Measurements from ENCODE around the gene OPCML.

The OPCML gene

GRCh38 chr11:132447761-132448160 lies 1084.5 kb downstream of the OPCML start:
- Histone ChIP-seq H3K9ac (ENCODE audit: low read depth in 1 of 2, low read length in 2 of 2) (no peak overlapping the region), H3K27ac (ENCODE audit: low read depth, low read length) (no peak overlapping the region), H3K4me3 (ENCODE audit: low read depth in 1 of 2, low read length in 2 of 2) (no peak overlapping the region), H3K9me3 (ENCODE audit: control insufficient read depth in 1 of 2, low read length in 2 of 2) (no peaks in the 10 kb centered on the region), H3K4me1 (ENCODE audit: control insufficient read depth in 1 of 2, insufficient read depth in 2 of 2, low read length in 2 of 2) (no peaks in the 10 kb centered on the region), H3K27me3 (ENCODE audit: control insufficient read depth in 1 of 2, insufficient read depth in 2 of 2, low read length in 2 of 2) (no peaks in the 10 kb centered on the region), H3K36me3 (ENCODE audit: control insufficient read depth in 1 of 2, insufficient read depth in 2 of 2, low read length in 2 of 2) (no peaks in the 10 kb centered on the region)

GRCh38 chr11:132445859-132446291 lies 1086.4 kb downstream of the OPCML start:
- Histone ChIP-seq H3K36me3 (ENCODE audit: control insufficient read depth in 1 of 2, insufficient read depth in 2 of 2, low read length in 2 of 2) (no peaks in the 10 kb centered on the region), H3K27me3 (ENCODE audit: control insufficient read depth in 1 of 2, insufficient read depth in 2 of 2, low read length in 2 of 2) (no peaks in the 10 kb centered on the region), H3K4me1 (ENCODE audit: control insufficient read depth in 1 of 2, insufficient read depth in 2 of 2, low read length in 2 of 2) (no peaks in the 10 kb centered on the region), H3K27ac (ENCODE audit: low read depth, low read length) (no peak overlapping the region), H3K9ac (ENCODE audit: low read depth in 1 of 2, low read length in 2 of 2) (no peak overlapping the region), H3K9me3 (ENCODE audit: control insufficient read depth in 1 of 2, low read length in 2 of 2) (no peaks in the 10 kb centered on the region), H3K4me3 (ENCODE audit: low read depth in 1 of 2, low read length in 2 of 2) (no peak overlapping the region)

- Histone ChIP-seq H3K36me3 (ENCODE audit: control insufficient read depth in 1 of 2, insufficient read depth in 2 of 2, low read length in 2 of 2) (no peaks in the 10 kb centered on the region), H3K27ac (ENCODE audit: low read depth, low read length) (no peak overlapping the region), H3K9ac (ENCODE audit: low read depth in 1 of 2, low read length in 2 of 2) (no peak overlapping the region), H3K27me3 (ENCODE audit: control insufficient read depth in 1 of 2, insufficient read depth in 2 of 2, low read length in 2 of 2) (no peaks in the 10 kb centered on the region), H3K4me1 (ENCODE audit: control insufficient read depth in 1 of 2, insufficient read depth in 2 of 2, low read length in 2 of 2) (no peaks in the 10 kb centered on the region), H3K4me3 (ENCODE audit: low read depth in 1 of 2, low read length in 2 of 2) (no peak overlapping the region), H3K9me3 (ENCODE audit: control insufficient read depth in 1 of 2, low read length in 2 of 2) (no peaks in the 10 kb centered on the region)
Observed at GRCh38 chr11:132444911-132445310, 1087.4 kb downstream of the OPCML start.

GRCh38 chr11:132439711-132440255 lies 1092.5 kb downstream of the OPCML start:
- H3K27ac ChIP-seq (ENCODE audit: low read depth, low read length) = no peak overlapping the region
- no peak overlapping the region for H3K4me3 ChIP-seq (ENCODE audit: low read depth in 1 of 2, low read length in 2 of 2)
- H3K4me1 ChIP-seq (ENCODE audit: control insufficient read depth in 1 of 2, insufficient read depth in 2 of 2, low read length in 2 of 2) = no peaks in the 10 kb centered on the region
- no peaks in the 10 kb centered on the region for H3K27me3 ChIP-seq (ENCODE audit: control insufficient read depth in 1 of 2, insufficient read depth in 2 of 2, low read length in 2 of 2)
- no peak overlapping the region for H3K9ac ChIP-seq (ENCODE audit: low read depth in 1 of 2, low read length in 2 of 2)
- H3K9me3 ChIP-seq (ENCODE audit: control insufficient read depth in 1 of 2, low read length in 2 of 2) = no peaks in the 10 kb centered on the region
- no peaks in the 10 kb centered on the region for H3K36me3 ChIP-seq (ENCODE audit: control insufficient read depth in 1 of 2, insufficient read depth in 2 of 2, low read length in 2 of 2)

GRCh38 chr11:132438418-132438817 lies 1093.9 kb downstream of the OPCML start:
- no peaks in the 10 kb centered on the region for H3K36me3 ChIP-seq (ENCODE audit: control insufficient read depth in 1 of 2, insufficient read depth in 2 of 2, low read length in 2 of 2)
- no peaks in the 10 kb centered on the region for H3K27me3 ChIP-seq (ENCODE audit: control insufficient read depth in 1 of 2, insufficient read depth in 2 of 2, low read length in 2 of 2)
- no peak overlapping the region for H3K9ac ChIP-seq (ENCODE audit: low read depth in 1 of 2, low read length in 2 of 2)
- no peak overlapping the region for H3K27ac ChIP-seq (ENCODE audit: low read depth, low read length)
- no peaks in the 10 kb centered on the region for H3K9me3 ChIP-seq (ENCODE audit: control insufficient read depth in 1 of 2, low read length in 2 of 2)
- H3K4me3 ChIP-seq (ENCODE audit: low read depth in 1 of 2, low read length in 2 of 2) = no peak overlapping the region
- H3K4me1 ChIP-seq (ENCODE audit: control insufficient read depth in 1 of 2, insufficient read depth in 2 of 2, low read length in 2 of 2) = no peaks in the 10 kb centered on the region

- H3K27ac ChIP-seq (ENCODE audit: low read depth, low read length) = no peak overlapping the region
- H3K4me1 ChIP-seq (ENCODE audit: control insufficient read depth in 1 of 2, insufficient read depth in 2 of 2, low read length in 2 of 2) = peaks cover 0 to 6% of the 10 kb centered on the region in 2 donors
- H3K36me3 ChIP-seq (ENCODE audit: control insufficient read depth in 1 of 2, insufficient read depth in 2 of 2, low read length in 2 of 2) = no peaks in the 10 kb centered on the region
Observed at GRCh38 chr11:132430429-132431062, 1101.8 kb downstream of the OPCML start.

GRCh38 chr11:132429685-132430084 lies 1102.6 kb downstream of the OPCML start:
- Histone ChIP-seq H3K4me1 (ENCODE audit: control insufficient read depth in 1 of 2, insufficient read depth in 2 of 2, low read length in 2 of 2) (peaks cover 0 to 6% of the 10 kb centered on the region in 2 donors), H3K36me3 (ENCODE audit: control insufficient read depth in 1 of 2, insufficient read depth in 2 of 2, low read length in 2 of 2) (no peaks in the 10 kb centered on the region), H3K9ac (ENCODE audit: low read depth in 1 of 2, low read length in 2 of 2) (no peak overlapping the region), H3K9me3 (ENCODE audit: control insufficient read depth in 1 of 2, low read length in 2 of 2) (no peaks in the 10 kb centered on the region), H3K27ac (ENCODE audit: low read depth, low read length) (no peak overlapping the region), H3K27me3 (ENCODE audit: control insufficient read depth in 1 of 2, insufficient read depth in 2 of 2, low read length in 2 of 2) (no peaks in the 10 kb centered on the region), H3K4me3 (ENCODE audit: low read depth in 1 of 2, low read length in 2 of 2) (no peak overlapping the region)

More at GRCh38 chr11:132430429-132431062, 1101.8 kb downstream of the OPCML start:
- Histone ChIP-seq H3K27me3 (ENCODE audit: control insufficient read depth in 1 of 2, insufficient read depth in 2 of 2, low read length in 2 of 2) (no peaks in the 10 kb centered on the region), H3K4me3 (ENCODE audit: low read depth in 1 of 2, low read length in 2 of 2) (no peak overlapping the region), H3K9me3 (ENCODE audit: control insufficient read depth in 1 of 2, low read length in 2 of 2) (no peaks in the 10 kb centered on the region), H3K9ac (ENCODE audit: low read depth in 1 of 2, low read length in 2 of 2) (no peak overlapping the region)

GRCh38 chr11:132427611-132428010 lies 1104.7 kb downstream of the OPCML start:
- H3K27ac ChIP-seq (ENCODE audit: low read depth, low read length) = no peak overlapping the region
- H3K9me3 ChIP-seq (ENCODE audit: control insufficient read depth in 1 of 2, low read length in 2 of 2) = no peaks in the 10 kb centered on the region
- no peaks in the 10 kb centered on the region for H3K27me3 ChIP-seq (ENCODE audit: control insufficient read depth in 1 of 2, insufficient read depth in 2 of 2, low read length in 2 of 2)
- H3K9ac ChIP-seq (ENCODE audit: low read depth in 1 of 2, low read length in 2 of 2) = no peak overlapping the region
- peaks cover 0 to 6% of the 10 kb centered on the region in 2 donors for H3K4me1 ChIP-seq (ENCODE audit: control insufficient read depth in 1 of 2, insufficient read depth in 2 of 2, low read length in 2 of 2)
- no peak overlapping the region for H3K4me3 ChIP-seq (ENCODE audit: low read depth in 1 of 2, low read length in 2 of 2)
- no peaks in the 10 kb centered on the region for H3K36me3 ChIP-seq (ENCODE audit: control insufficient read depth in 1 of 2, insufficient read depth in 2 of 2, low read length in 2 of 2)

GRCh38 chr11:132424433-132424832 lies 1107.9 kb downstream of the OPCML start:
- no peaks in the 10 kb centered on the region for H3K9me3 ChIP-seq (ENCODE audit: control insufficient read depth in 1 of 2, low read length in 2 of 2)
- H3K27ac ChIP-seq (ENCODE audit: low read depth, low read length) = no peak overlapping the region
- H3K4me3 ChIP-seq (ENCODE audit: low read depth in 1 of 2, low read length in 2 of 2) = no peak overlapping the region
- no peaks in the 10 kb centered on the region for H3K27me3 ChIP-seq (ENCODE audit: control insufficient read depth in 1 of 2, insufficient read depth in 2 of 2, low read length in 2 of 2)
- H3K36me3 ChIP-seq (ENCODE audit: control insufficient read depth in 1 of 2, insufficient read depth in 2 of 2, low read length in 2 of 2) = no peaks in the 10 kb centered on the region
- no peak overlapping the region for H3K9ac ChIP-seq (ENCODE audit: low read depth in 1 of 2, low read length in 2 of 2)
- H3K4me1 ChIP-seq (ENCODE audit: control insufficient read depth in 1 of 2, insufficient read depth in 2 of 2, low read length in 2 of 2) = no peaks in the 10 kb centered on the region

- H3K9ac ChIP-seq (ENCODE audit: low read depth in 1 of 2, low read length in 2 of 2) = no peak overlapping the region
- no peak overlapping the region for H3K4me3 ChIP-seq (ENCODE audit: low read depth in 1 of 2, low read length in 2 of 2)
- no peaks in the 10 kb centered on the region for H3K36me3 ChIP-seq (ENCODE audit: control insufficient read depth in 1 of 2, insufficient read depth in 2 of 2, low read length in 2 of 2)
- H3K4me1 ChIP-seq (ENCODE audit: control insufficient read depth in 1 of 2, insufficient read depth in 2 of 2, low read length in 2 of 2) = no peaks in the 10 kb centered on the region
- no peaks in the 10 kb centered on the region for H3K27me3 ChIP-seq (ENCODE audit: control insufficient read depth in 1 of 2, insufficient read depth in 2 of 2, low read length in 2 of 2)
- no peak overlapping the region for H3K27ac ChIP-seq (ENCODE audit: low read depth, low read length)
- H3K9me3 ChIP-seq (ENCODE audit: control insufficient read depth in 1 of 2, low read length in 2 of 2) = no peaks in the 10 kb centered on the region
Observed at GRCh38 chr11:132423266-132423665, 1109.0 kb downstream of the OPCML start.
